ENCODE measurements around the gene LINGO1.

The LINGO1 gene

GRCh38 chr15:77656294-77656693 lies 23.6 kb upstream of the LINGO1 start:
- no peak for DNase-seq

- no peak for DNase-seq
Observed at GRCh38 chr15:77654975-77655374, 22.3 kb upstream of the LINGO1 start.

- no peak for DNase-seq
Observed at GRCh38 chr15:77653832-77654480, 21.2 kb upstream of the LINGO1 start.

GRCh38 chr15:77650265-77650664 lies 17.6 kb upstream of the LINGO1 start:
- no peak for DNase-seq

- no peak for DNase-seq
Observed at GRCh38 chr15:77649610-77650009, 16.9 kb upstream of the LINGO1 start.

- no peak for DNase-seq
Observed at GRCh38 chr15:77649017-77649416, 16.3 kb upstream of the LINGO1 start.

- no peak for DNase-seq
Observed at GRCh38 chr15:77647961-77648360, 15.2 kb upstream of the LINGO1 start.

GRCh38 chr15:77646104-77646694 lies 13.5 kb upstream of the LINGO1 start:
- no peak for DNase-seq

- DNase-seq: no peak
Observed at GRCh38 chr15:77645602-77646001, 12.9 kb upstream of the LINGO1 start.

- DNase-seq: no peak
Observed at GRCh38 chr15:77644543-77645247, 12.0 kb upstream of the LINGO1 start.

- DNase-seq: no peak
Observed at GRCh38 chr15:77643764-77644163, 11.1 kb upstream of the LINGO1 start.

GRCh38 chr15:77642793-77643430 lies 10.2 kb upstream of the LINGO1 start:
- DNase-seq: no peak

GRCh38 chr15:77641999-77642398 lies 9.3 kb upstream of the LINGO1 start:
- no peak for DNase-seq

- no peak for DNase-seq
Observed at GRCh38 chr15:77640615-77641014, 7.9 kb upstream of the LINGO1 start.

GRCh38 chr15:77639431-77639830 lies 6.7 kb upstream of the LINGO1 start:
- no peak for DNase-seq

GRCh38 chr15:77637851-77638692 lies 5.4 kb upstream of the LINGO1 start:
- peak; percentile 66 for DNase-seq

- DNase-seq: no peak
Observed at GRCh38 chr15:77636209-77636608, 3.5 kb upstream of the LINGO1 start.

GRCh38 chr15:77634266-77634962 lies 1.7 kb upstream of the LINGO1 start:
- peak; percentile 15 for DNase-seq

GRCh38 chr15:77633913-77634265 lies 1.2 kb upstream of the LINGO1 start:
- DNase-seq: no peak

GRCh38 chr15:77633134-77633912 lies 611 bp upstream of the LINGO1 start:
- DNase-seq: peak; percentile 89

GRCh38 chr15:77631745-77632533 lies 773 bp downstream of the LINGO1 start:
- DNase-seq: peak; percentile 21

Measured in midbrain (tissue), 1 donor.